ENCODE data around the gene KLHL7.

The KLHL7 gene, protein sequence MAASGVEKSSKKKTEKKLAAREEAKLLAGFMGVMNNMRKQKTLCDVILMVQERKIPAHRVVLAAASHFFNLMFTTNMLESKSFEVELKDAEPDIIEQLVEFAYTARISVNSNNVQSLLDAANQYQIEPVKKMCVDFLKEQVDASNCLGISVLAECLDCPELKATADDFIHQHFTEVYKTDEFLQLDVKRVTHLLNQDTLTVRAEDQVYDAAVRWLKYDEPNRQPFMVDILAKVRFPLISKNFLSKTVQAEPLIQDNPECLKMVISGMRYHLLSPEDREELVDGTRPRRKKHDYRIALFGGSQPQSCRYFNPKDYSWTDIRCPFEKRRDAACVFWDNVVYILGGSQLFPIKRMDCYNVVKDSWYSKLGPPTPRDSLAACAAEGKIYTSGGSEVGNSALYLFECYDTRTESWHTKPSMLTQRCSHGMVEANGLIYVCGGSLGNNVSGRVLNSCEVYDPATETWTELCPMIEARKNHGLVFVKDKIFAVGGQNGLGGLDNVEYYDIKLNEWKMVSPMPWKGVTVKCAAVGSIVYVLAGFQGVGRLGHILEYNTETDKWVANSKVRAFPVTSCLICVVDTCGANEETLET

DNA sequence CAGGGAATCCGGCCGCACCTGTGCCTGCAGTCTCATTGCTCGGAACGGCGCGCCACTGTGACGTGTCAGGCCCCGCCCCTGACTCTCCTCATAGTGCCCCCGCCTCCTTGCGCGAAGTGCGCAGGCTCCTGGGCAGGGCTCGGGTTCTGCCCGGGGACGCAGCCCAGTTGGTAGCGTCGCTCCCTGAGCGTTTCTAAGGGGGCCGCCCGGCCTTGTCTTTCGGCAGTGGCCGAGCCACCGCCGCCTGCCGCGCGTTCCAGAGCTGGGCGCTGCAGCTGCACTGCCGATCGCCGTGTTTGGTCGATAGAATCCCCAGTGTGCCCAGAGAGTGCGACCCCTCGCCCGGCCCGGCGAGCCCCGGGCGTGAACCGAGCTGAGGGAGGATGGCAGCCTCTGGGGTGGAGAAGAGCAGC is at the start of gene KLHL7:
KLHL7 (plus strand) TSS at position 142 of the 413 bp plus-strand sequence; CDS start at position 384, 242 bp downstream.
- Histone ChIP-seq H3K9ac (ENCODE audit: low read depth, low read length) (peak within 1 kb of the TSS; percentile 98), H3K9me3 (ENCODE audit: control insufficient read depth, insufficient read depth, low read length) (0 out of 2 replicates have a peak, but pooled peaks cover 3% of the 10 kb centered on the region), H3K4me1 (ENCODE audit: insufficient read depth, low read length) (peaks cover 3% of the 10 kb centered on the region; the same call in 1 of the 2 replicates), H3K36me3 (ENCODE audit: insufficient read depth, low read length) (no peaks in the 10 kb centered on the region)

- Histone ChIP-seq H3K9ac (ENCODE audit: low read depth, low read length) (no peak overlapping the region), H3K36me3 (ENCODE audit: insufficient read depth, low read length) (no peaks in the 10 kb centered on the region), H3K4me1 (ENCODE audit: insufficient read depth, low read length) (peaks cover 15% of the 10 kb centered on the region), H3K9me3 (ENCODE audit: control insufficient read depth, insufficient read depth, low read length) (no peaks in the 10 kb centered on the region)
Observed at GRCh38 chr7:23058408-23059096, 47.0 kb upstream of the KLHL7 start.

DNA sequence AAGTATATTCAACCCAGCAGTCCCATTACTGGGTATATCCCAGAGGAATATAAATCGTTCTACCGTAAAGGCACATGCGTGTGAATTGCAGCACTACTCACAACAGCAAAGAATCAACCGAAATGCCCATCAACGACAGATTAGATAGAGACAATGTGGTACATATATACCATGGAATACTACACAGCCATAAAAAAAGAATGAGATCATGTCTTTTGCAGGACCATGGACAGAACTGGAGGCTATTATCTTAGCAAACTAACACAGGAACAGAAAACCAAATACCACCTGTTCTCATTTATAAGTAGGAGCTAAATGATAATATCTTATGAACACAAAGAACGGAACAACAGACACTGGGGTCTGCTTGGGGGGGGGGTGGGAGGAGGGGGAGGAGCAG is 44.3 kb upstream of the KLHL7 start:
- Histone ChIP-seq H3K9me3 (ENCODE audit: control insufficient read depth, insufficient read depth, low read length) (no peaks in the 10 kb centered on the region), H3K36me3 (ENCODE audit: insufficient read depth, low read length) (no peaks in the 10 kb centered on the region), H3K4me1 (ENCODE audit: insufficient read depth, low read length) (peaks cover 4% of the 10 kb centered on the region), H3K9ac (ENCODE audit: low read depth, low read length) (no peak overlapping the region)

DNA sequence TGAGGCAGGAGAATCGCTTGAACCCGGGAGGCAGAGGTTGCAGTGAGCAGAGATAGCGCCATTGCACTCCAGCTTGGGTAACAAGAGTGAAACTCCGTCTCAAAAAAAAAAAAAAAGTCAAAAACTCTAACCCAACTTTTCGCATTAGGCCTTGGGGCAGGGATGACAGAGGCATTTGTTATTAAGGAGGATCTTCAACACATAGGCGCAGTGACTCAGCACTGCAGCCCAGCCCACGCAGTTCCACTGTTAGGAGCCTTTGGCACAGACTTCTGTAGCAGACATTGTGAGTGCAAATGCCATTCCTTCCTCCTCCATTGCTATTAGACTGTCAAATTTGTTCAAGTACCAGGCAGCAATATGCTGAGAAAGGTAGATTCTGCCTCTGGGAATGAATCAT is 43.1 kb upstream of the KLHL7 start:
- Histone ChIP-seq H3K4me1 (ENCODE audit: insufficient read depth, low read length) (peaks cover 12% of the 10 kb centered on the region), H3K9me3 (ENCODE audit: control insufficient read depth, insufficient read depth, low read length) (no peaks in the 10 kb centered on the region), H3K36me3 (ENCODE audit: insufficient read depth, low read length) (no peaks in the 10 kb centered on the region), H3K9ac (ENCODE audit: low read depth, low read length) (no peak overlapping the region)

GRCh38 chr7:23065974-23066373 is 39.6 kb upstream of the KLHL7 start:
- no peaks in the 10 kb centered on the region for H3K9me3 ChIP-seq (ENCODE audit: control insufficient read depth, insufficient read depth, low read length)
- no peaks in the 10 kb centered on the region for H3K36me3 ChIP-seq (ENCODE audit: insufficient read depth, low read length)
- H3K9ac ChIP-seq (ENCODE audit: low read depth, low read length): no peak overlapping the region
- H3K4me1 ChIP-seq (ENCODE audit: insufficient read depth, low read length): peaks cover 17% of the 10 kb centered on the region

DNA sequence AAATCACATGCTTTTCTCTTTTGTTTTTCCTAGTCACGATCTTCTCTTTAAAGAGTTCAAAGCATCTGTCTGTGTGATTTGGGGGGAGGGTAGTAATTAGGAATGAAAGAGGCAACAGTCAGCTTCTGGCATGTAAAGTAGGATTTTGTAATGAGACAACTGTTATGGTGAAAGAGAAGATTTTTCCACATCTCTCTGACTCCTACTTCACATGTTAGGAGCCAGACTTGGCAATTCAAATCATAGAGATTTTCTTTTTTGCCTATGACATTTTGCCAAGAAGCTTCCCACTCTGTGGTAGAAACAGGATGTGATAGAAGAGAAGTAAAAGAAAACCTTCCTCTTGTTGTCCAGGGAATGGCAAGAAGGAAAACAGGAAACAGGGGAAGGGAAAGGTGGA is 38.3 kb upstream of the KLHL7 start:
- peaks cover 17% of the 10 kb centered on the region for H3K4me1 ChIP-seq (ENCODE audit: insufficient read depth, low read length)
- H3K9ac ChIP-seq (ENCODE audit: low read depth, low read length): no peak overlapping the region
- H3K9me3 ChIP-seq (ENCODE audit: control insufficient read depth, insufficient read depth, low read length): no peaks in the 10 kb centered on the region
- H3K36me3 ChIP-seq (ENCODE audit: insufficient read depth, low read length): no peaks in the 10 kb centered on the region

DNA sequence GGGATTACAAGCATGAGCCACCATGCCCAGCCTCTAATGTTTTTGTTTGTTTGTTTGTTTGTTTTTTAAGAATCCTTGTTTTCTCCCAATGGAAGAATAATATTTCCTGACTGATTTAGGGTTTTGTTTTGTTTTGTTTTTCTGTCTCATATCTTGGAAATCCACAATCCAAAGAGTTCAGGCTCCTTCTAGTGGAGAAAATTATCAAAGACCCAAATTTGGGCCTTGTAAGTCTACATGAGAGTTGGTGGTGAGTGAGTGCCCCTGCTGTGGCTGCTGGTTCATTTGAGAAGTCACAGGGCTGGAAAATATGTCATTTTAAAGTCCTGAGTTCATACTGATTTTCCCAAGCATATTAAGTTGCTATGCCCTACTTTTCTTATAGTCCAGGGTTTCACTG is 33.5 kb upstream of the KLHL7 start:
- H3K4me1 ChIP-seq (ENCODE audit: insufficient read depth, low read length): peaks cover 25% of the 10 kb centered on the region
- no peaks in the 10 kb centered on the region for H3K9me3 ChIP-seq (ENCODE audit: control insufficient read depth, insufficient read depth, low read length)
- no peaks in the 10 kb centered on the region for H3K36me3 ChIP-seq (ENCODE audit: insufficient read depth, low read length)
- no peak overlapping the region for H3K9ac ChIP-seq (ENCODE audit: low read depth, low read length)

- Histone ChIP-seq H3K36me3 (ENCODE audit: insufficient read depth, low read length) (no peaks in the 10 kb centered on the region), H3K9me3 (ENCODE audit: control insufficient read depth, insufficient read depth, low read length) (no peaks in the 10 kb centered on the region), H3K4me1 (ENCODE audit: insufficient read depth, low read length) (peaks cover 19% of the 10 kb centered on the region), H3K9ac (ENCODE audit: low read depth, low read length) (no peak overlapping the region; the same call in 1 of the 2 replicates)
Observed at GRCh38 chr7:23072922-23073321, 32.7 kb upstream of the KLHL7 start.

GRCh38 chr7:23074443-23075261 is 30.9 kb upstream of the KLHL7 start:
- peaks cover 19% of the 10 kb centered on the region for H3K4me1 ChIP-seq (ENCODE audit: insufficient read depth, low read length)
- H3K9ac ChIP-seq (ENCODE audit: low read depth, low read length): no peak overlapping the region
- H3K9me3 ChIP-seq (ENCODE audit: control insufficient read depth, insufficient read depth, low read length): no peaks in the 10 kb centered on the region
- H3K36me3 ChIP-seq (ENCODE audit: insufficient read depth, low read length): no peaks in the 10 kb centered on the region

DNA sequence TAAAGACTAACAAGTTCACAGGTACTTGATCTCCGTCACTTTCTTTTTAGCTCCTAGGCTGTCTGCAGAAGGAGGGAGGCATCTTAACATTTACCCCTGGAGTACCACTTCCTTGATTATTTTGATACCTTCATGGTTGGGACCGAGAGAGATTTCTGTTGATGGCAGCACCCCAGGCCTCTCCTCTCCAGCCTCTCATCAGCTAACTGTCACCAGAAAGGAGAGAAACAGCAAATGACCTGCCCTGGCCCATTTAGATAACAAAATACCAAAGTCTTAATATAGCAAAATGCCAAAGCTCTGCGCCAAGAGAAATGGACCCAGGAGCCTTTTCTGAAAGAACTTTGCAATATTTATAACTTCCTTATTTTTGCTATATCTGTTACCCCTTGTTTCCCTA is 30.0 kb upstream of the KLHL7 start:
- Histone ChIP-seq H3K9me3 (ENCODE audit: control insufficient read depth, insufficient read depth, low read length) (no peaks in the 10 kb centered on the region), H3K9ac (ENCODE audit: low read depth, low read length) (no peak overlapping the region), H3K36me3 (ENCODE audit: insufficient read depth, low read length) (no peaks in the 10 kb centered on the region), H3K4me1 (ENCODE audit: insufficient read depth, low read length) (peaks cover 21% of the 10 kb centered on the region)

- peaks cover 23% of the 10 kb centered on the region for H3K4me1 ChIP-seq (ENCODE audit: insufficient read depth, low read length)
- H3K36me3 ChIP-seq (ENCODE audit: insufficient read depth, low read length): no peaks in the 10 kb centered on the region
- H3K9me3 ChIP-seq (ENCODE audit: control insufficient read depth, insufficient read depth, low read length): no peaks in the 10 kb centered on the region
- no peak overlapping the region for H3K9ac ChIP-seq (ENCODE audit: low read depth, low read length)
Observed at GRCh38 chr7:23076772-23077171, 28.8 kb upstream of the KLHL7 start.

DNA sequence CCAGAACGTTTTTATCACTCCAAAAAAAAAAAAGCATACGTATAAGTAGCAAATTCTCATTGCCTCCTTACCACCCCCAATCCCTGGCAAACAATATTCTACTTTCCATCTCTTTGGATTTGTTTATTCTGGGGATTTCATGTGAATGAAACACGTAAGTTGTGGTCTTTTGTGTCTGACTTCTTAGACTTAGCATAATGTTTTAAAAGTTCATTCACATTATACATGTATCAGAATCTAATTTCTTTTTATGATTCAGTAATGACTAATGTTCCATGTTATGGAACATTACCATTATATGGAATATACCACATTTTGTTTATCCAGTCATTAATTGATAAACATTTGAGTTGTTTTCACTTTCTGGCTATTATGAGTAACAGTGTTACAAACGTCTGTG is 12.5 kb upstream of the KLHL7 start:
- H3K9ac ChIP-seq (ENCODE audit: low read depth, low read length): no peak overlapping the region
- H3K9me3 ChIP-seq (ENCODE audit: control insufficient read depth, insufficient read depth, low read length): no peaks in the 10 kb centered on the region; the same call in 1 of the 2 replicates
- H3K36me3 ChIP-seq (ENCODE audit: insufficient read depth, low read length): no peaks in the 10 kb centered on the region
- no peaks in the 10 kb centered on the region for H3K4me1 ChIP-seq (ENCODE audit: insufficient read depth, low read length)

GRCh38 chr7:23093546-23093945 is 12.0 kb upstream of the KLHL7 start:
- no peaks in the 10 kb centered on the region for H3K4me1 ChIP-seq (ENCODE audit: insufficient read depth, low read length)
- H3K9ac ChIP-seq (ENCODE audit: low read depth, low read length): no peak overlapping the region
- H3K36me3 ChIP-seq (ENCODE audit: insufficient read depth, low read length): no peaks in the 10 kb centered on the region
- no peaks in the 10 kb centered on the region; the same call in 1 of the 2 replicates for H3K9me3 ChIP-seq (ENCODE audit: control insufficient read depth, insufficient read depth, low read length)
